DMS153 treated with DMSO at 0.1 percent for 48 hours (cell line): ENCODE measurements around the gene PKIB.

Experiments used
- DNase-seq: peaks from one replicate; lab custom pipeline; 2025; ENCODE audit not compliant: unreplicated experiment; lab: John Stamatoyannopoulos, UW

Gene PKIB

DNA sequence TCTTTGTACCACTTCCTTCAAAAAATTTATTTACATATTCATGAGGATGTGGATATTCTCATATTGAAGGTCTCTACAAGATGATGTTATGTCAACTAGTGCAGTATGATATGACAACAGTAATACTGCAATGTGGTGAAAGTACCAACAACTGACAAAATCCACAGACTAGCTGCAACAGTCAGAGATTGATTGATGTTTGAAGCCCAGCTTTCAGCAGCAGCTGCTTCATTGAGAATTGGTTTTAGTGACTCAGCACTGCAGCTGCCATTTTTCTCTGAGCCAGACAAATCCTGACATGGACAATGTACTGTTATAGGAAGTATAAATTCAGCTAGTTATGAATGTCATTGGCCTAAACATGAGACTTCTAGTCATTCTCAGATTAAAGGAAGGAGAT lies 53.8 kb downstream of the PKIB start:
- DNase-seq: no peak

DNA sequence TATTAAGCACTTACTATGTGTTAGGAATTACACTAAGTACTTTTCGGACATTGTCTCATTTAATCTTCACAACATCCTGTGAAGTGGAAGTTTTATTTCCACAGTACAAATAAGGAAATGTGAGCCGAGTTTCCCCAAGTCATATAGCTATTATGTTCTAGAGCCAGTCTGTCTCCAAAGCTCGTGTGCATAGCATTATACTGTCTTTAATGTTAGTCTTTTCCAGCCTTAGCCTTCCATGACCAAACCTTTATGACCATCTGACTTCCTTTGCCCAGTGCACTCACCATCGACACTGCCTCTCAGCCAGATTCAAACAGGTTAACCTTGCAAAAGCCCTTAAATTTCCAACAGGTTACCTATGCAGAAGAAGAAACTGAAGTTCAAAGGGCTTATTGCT lies 55.7 kb downstream of the PKIB start:
- DNase-seq: no peak

DNA sequence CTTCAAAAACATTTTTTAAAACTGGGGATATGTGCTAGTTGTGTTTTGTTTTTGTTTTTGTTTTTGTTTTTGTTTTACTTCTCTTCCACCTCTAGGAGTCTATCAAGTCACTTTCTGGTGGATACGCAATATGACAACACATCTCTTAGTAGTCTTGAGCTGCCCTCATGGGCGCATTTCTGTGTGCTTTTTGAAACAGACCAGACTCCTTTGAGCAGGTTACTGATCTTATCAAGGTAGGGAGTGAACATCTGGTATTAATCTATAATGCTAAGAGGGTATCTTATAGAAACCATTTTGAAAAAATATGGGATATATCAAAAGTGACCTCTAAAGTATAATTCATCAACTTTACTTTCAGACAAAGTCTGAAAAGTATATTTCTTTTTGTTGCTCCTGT lies 56.2 kb downstream of the PKIB start:
- no peak for DNase-seq

DNA sequence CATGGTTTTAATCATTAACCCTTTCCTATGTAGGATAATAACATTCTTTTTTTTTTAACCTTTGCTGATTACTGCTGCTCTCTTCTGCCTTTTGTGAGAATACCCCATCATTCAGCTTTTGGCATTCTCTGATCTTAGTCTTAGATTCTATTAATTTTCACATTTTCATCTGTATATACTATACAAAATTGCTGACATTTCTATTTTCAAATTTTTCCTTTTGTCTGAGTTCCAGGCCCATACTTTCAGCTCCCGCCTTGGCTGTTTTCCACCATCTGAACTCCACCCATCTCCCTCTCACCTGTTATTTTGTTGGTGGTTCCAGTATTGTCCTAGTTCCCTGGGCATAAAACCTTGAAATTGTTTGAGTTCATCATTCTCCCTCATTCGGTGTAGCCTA lies 59.2 kb downstream of the PKIB start:
- DNase-seq: no peak

DNA sequence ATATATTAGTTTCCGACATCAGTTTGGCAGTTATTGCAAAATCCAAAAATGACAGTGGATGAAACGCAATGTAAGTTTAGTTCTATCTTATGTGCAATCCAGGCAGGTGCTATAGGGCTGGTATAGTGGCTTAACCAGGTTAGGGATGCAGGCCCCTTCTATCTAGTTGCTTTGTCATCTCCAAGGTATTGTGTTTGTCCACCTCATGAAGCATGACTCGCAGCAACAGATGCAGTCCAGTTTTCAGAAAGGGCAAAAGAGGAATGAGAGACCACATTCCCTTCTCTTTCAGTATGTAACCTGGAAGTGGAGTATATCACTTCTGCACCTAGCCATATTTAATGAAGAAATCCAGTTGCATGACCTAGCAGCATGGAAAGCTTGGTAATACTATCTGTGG lies 59.7 kb downstream of the PKIB start:
- DNase-seq: no peak

DNA sequence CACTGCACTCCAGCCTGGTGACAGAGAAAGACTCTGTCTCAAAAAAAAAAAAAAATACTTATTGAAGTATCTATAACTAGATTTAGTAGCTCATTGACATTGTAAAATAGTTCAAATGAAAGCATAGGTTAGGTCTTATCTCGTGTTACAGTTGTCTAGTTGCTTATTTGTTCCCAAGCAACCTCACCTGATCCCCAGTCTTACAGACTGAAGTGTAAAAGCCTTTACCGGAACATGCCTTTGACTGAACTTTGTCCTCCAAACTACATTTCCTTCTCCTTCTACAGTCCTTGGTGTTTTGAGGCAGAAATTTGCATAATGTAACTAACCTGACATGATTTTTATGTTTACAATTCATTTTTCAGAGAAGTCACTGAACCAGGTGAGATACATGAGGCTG lies 61.0 kb downstream of the PKIB start:
- DNase-seq: no peak

DNA sequence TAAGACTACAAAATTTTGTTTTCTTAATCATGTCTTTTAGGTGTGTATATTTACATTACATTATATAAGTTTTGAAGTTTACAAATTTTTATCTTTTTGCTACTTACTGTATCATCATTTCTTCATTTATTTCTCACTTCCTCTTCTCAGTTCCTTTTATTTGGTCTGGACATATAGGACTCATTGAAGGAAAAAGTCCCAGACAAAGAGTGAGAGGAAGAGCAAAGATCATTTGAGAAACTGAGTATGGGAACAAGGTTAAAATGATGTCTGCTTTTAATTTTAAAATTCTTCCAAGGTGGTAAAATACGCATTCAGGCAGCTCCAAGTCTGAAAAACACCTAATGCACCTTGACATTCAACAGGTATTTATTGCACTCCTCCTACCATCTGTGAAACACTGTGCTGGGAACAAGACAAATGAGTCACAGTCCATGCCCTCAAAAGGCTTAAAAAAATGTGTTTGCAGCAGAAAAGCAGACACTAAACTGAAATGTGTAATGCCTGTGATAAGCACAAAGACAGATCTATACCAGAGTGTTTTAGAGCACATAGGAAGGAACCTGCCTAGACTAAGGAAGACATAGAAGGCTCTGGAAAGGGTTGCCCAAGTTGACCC lies 63.2 kb downstream of the PKIB start:
- no peak for DNase-seq

DNA sequence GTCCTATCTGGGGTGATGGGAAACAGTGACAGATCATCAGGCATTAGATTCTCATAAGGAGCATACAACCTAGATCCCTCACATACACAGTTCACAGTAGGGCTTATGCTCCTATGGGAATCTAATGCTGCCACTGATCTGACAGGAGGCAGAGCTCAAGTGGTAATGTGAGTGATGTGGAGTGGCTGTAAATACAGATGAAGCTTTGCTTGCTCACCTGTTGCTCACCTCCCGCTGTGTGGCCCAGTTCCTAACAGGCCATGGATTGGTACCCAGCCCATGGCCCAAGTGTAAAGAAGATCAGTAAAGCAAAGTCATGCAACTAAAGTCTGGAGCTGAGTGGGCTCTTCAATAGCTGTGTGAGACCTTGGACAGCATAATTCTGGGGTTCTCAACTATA lies 65.9 kb downstream of the PKIB start:
- no peak for DNase-seq

DNA sequence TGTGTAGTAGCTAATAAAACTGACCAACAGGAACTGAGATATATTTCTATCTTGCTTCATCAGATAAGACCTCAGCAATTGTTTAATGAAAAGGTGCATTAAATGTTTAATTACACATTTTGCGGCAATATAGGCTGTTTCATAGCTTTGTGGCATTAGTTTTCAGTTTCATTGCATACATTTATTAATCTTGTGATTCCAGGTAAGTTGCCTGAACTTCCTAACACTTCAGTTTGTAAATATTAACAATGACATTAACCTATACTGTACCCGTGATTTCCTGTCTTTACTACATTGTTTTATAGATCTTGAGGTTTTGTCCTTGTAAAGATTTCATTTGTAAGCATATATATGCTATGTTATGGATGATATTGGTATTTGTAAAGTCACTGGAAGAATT lies 66.5 kb downstream of the PKIB start:
- no peak for DNase-seq

DNA sequence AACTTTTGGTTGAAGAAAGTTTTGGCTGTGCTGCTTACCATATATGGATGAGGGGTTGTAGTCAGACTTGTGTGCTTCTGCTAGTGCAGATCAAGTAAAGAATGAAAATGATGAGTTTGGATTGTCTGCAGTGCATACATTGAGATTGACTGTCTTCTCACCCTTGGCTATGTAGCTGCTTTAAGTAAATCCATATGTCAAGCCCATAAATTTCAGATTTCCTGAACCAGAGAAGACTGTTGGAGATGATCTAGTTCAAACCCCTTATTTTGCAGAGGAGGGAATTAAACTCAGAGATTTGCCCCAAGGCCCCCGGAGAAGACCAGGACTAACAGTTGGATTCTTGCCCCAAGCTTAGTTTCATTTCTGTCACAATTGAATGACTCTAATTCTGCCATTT lies 67.2 kb downstream of the PKIB start:
- DNase-seq: no peak

DNA sequence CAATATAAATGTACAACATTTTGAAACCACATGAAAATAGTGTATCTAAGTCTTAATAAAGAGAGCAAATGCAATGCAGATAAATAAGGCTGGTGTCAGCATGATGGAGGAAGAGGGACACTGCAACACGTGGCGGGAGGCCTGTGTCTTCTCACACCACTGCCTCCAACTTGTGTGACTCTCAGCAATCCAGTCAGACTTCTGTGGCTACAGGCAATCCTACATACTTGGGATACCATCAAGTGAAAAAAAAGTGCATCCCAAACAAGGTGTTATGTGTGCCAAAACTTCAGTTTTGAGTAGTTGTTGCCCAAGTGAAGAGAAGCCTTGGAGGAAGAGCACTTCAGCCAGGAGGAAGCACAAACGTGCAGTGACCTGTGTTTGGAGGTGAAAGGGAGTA lies 68.6 kb downstream of the PKIB start:
- no peak for DNase-seq

DNA sequence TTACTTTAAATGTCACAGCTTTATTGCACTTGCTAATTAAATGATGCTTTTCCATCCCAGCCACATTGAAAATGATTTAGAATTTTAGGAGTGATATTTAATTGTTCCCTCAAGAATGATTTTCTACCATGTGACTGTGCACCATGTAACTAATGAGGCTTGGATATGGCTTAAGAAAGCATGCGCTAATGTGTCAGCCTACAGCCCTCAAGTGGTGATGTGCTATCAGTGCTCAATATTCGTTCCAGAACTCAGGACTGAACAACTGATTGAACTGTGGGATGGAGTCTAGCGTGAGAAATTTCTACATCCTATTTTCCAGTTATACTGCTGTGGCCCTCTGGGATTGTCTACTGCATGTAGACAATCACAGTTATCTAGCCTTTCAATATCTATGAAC lies 71.5 kb downstream of the PKIB start:
- DNase-seq: no peak

DNA sequence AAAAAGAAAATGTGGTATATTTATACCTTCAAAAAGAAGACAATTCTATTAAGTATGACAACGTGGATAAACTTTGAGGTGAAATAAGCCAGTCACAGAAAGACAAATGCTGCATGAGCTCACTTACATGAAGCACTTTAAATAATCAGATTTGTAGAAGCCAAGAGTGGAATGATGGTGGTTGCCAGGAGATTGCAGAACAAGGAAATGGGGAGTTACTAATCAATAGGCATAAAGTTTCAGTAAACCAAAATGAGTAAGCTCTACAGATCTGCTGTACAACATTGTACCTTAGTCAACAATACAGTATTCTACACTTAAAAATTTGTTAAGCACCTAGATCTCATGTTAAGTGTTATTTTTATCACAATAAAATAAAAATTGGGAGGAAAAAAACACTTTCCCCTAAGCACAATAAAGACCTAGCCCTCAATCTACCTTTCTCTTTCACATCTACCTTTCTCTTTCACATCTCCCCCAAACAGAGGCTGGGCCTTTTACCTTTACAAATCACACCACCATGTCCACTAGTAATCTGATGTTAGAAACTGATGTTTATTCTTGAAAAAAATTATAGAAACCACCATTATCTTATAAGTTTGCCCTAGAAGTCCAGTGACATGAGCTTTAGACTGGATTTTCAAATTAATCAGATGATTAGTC lies 73.9 kb downstream of the PKIB start:
- DNase-seq: no peak

DNA sequence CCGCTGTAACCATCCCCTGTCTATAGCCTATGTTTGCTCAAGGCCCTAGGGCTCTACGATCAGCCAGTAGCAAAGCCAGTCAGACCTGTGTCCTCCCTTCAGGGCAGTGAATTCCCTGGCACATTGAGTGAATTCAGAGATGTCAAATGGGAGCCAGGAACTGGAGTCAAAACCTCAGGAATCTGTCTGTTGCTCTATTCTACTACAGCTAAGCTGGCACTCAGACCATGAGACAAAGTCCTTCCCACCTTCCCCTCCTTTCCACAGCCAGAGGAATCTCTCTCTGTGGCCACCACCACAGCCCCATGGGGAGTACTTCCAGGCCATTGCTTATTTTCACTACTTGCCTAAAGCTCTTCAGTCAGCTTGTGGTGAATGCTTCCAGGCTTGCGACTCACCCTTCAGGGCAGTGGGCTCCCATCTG lies 82.0 kb downstream of the PKIB start:
- no peak for DNase-seq

DNA sequence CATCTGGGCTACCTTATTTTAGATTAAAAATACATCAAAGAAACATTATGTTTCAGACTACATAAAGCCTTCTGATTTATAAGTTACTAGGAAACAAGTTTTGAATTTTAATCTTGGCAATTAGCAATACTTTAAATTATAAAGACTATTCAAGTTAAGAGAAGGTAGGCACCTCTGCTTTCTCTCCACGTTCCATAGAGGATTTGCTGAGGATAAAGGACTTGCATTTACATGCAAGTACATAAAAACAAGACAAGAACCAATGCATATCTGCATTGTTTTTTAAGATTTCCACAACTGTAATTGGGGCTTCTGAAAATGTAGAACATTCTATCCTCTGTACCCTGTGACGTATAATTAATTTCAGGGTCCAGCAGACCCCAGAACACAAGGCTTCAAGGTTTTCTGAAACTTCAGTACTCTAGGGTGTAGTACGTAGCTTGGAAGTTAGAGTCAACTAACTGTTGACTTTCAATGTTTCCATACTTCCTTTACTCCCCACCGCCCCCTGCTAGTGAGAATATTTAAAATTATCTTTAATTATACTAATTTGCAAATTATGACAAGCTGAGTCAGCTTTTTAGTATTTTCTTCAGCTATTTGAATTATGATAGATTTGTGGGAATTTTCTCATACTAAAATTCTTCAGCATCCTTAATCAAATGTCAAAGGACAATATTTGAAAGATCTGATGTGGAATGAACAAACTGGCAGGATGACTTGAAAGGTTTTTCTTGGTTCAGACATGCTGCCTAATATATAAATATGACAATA lies 82.8 kb downstream of the PKIB start:
- no peak for DNase-seq

DNA sequence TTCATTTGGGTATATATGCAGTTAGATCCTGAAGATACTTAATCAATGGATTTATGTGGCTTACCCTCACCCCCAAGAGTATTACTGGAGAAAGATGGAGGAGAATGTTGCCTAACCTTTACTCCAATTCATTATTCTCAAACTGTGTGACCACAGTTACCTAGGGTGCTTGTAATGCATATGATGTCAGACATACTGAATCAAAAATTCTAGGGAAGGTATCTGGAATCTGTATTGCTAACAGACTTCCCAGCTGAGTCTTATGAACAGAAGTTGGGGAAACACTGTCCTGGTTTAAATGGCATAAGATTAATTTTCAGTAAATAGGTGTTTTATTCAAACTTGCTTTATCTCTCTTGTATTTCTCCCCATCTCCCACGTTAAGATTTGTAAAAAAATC lies 83.9 kb downstream of the PKIB start:
- DNase-seq: no peak

DNA sequence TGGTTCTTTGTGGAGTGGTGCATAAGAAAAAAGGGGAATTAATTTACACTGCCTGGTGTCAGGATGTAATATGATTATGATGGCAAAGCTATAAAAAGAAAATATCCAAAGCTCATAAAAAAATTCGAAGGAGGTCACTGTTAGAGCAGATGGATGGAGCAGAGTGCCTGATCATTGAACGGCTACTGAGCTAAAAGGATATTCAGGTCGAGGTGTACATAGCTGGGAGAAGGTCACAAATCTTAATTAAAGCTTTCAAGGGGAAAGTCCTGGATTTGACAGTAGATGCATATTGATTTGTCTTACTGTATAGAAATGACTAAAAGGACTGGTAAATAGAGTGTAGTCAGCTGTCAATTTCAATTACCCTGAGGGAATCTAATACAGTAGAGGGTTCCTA lies 84.4 kb downstream of the PKIB start:
- DNase-seq: no peak

DNA sequence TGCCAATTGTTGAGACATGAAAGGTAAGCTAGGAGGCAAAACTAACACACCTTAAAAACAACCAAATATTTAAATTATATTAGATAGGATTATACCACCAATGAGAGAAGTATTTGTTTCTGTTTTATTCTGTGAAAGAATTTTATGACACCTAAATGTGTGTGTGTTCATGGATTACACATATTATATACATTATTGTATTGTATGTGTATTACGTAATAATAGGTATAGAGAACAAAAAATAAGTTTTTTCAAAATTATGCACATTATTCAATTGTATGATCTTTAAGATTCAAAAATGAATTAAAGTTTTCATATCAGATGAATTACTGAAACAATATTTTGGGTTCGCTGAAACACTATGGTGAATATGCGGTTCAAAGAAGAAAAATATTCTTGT lies 85.0 kb downstream of the PKIB start:
- no peak for DNase-seq

DNA sequence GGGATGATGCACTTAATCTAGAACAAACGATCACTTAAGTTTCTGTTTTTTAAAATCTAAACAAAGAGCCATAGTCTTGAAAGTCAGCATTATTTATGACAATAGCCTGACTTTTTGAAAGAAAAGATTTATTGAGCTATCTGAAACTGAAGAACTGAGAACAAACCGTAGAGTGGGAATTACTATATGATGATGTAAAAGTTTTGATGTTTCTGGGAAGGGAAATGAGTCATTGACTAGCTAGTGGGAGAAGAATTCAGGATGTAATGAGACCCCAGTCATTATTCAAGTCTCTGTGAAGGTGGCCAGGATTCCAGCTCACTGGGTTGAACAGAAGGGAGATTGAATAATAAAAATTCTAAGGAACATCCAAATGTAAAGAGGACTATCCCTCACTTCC lies 85.9 kb downstream of the PKIB start:
- DNase-seq: no peak

DNA sequence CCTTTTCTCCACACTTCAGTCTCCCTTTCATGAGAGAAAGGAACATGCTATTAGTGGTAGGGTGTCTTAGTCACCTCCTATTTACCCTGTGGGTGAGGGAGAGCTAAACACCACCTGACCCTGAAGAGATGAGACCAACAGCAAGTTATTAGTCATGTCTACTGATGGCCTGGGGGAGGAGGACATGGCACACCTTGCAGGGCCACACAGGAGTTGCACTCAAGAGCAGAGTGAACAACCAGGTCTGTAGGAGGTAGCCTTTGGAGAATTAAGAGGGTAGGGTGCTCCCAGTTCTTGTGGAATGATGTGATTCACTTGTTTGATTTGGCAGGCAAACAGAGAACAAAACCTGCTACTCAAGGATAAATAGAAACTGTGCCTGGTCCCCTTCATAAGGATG lies 86.6 kb downstream of the PKIB start:
- DNase-seq: no peak

DNA sequence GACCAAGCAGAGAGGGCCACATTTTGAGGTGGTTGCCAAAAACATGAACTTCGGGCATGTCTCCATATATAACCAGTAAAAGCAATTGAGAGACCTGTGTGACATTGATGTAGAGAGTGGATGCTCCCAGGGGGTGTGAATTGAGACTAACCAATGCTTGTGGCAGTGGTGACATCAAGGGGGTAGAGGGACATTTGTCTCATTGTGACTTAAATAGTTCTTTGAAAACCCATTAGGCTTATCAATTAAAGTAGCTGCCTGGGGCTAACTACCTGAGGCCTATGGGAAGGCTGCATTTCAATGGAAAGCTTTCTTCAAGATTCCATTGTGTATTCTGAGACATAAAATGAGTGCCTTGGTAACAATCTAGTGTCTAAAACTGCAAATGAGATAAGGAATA lies 87.3 kb downstream of the PKIB start:
- DNase-seq: no peak

DNA sequence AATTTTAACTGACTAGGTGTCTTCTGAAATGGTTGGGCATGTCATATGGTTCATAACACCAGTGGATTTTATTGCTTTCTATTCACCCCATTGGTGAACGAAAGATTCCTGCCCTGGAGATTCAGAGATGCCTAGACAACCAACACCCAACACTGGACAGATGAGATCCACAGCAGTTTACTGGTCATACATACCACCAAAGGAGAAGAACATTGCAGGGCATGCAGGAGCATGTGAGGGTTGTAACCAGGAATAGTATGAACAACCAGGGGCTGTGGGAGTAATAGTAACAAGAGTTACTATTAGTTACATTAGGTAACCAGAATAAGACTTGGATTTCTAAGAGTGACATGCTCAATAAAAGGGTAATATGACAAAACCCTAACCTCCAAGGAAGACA lies 91.5 kb downstream of the PKIB start:
- DNase-seq: no peak

DNA sequence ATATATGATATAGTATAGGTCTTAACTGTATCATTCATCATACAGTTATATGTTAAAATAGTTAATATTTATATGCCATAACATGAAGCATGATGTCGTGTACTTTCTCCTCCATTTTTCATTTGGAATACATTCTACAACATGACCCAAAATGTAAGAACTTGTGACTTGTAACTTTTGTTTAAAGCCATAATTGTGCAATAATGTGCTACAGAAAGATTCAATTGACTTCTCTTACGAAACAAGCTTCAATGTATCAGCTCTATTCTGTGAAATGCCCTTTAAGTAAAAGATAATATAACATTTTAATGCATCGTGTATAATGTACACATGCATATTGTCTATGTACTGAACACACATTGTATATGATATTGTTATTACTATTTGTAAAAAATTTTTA lies 92.6 kb downstream of the PKIB start:
- DNase-seq: no peak
